AG04450 (cell line): ENCODE results near the gene PRC1. TPM values are rescaled to one million over a fixed set of nuclear protein-coding genes. Genes with fewer than 3 reads are reported as not detected.

Source experiments
- CTCF ChIA-PET: fragments of 300-600, 350-600 bp; formaldehyde crosslinking; extraction: SDS; loops from one replicate; lab custom pipeline; 2022; ENCODE audit warnings: antibody characterized with exemption, inconsistent platforms; lab: Charles Lee
- POLR2A ChIA-PET: fragments of 350-600 bp; formaldehyde crosslinking; extraction: SDS; loops from one replicate; lab custom pipeline; 2021; ENCODE audit warnings: antibody characterized with exemption, inconsistent platforms; lab: Yijun Ruan, JAX
- DNase-seq: peaks from one replicate; pipeline ENCODE4 v3.0.0-alpha.2; 2011; ENCODE audit warnings: low read depth, low spot score
- H3K27ac ChIP-seq: one replicate; pipeline ENCODE4 v1.5.1; 2012; ENCODE audit warnings: low read depth, low read length, control low read depth
- H3K27me3 ChIP-seq: one replicate; pipeline ENCODE4 v1.6.0; 2012; ENCODE audit warnings: low read length; ENCODE audit not compliant: control insufficient read depth, insufficient read depth
- H3K4me3 ChIP-seq: 2 replicates; pipeline ENCODE4 v1.5.1; 2011; ENCODE audit warnings: mild to moderate bottlenecking, low read depth, low read length, control low read depth
- H3K9me3 ChIP-seq: 2 replicates; pipeline ENCODE4 v1.5.1; 2012; ENCODE audit warnings: low read length; ENCODE audit not compliant: control insufficient read depth, insufficient read depth
- polyA plus RNA-seq: library from polyadenylated mRNA; depleted of rRNA; stranded (reverse); fragments of >200 nt; gene quantifications from 2 replicates; pipeline ENCODE4 v1.2.3, GENCODE V29; 2011
- TF ChIP-seq, protein P1 (sequence below): IDR thresholded peaks from 2 replicates; pipeline ENCODE4 v1.5.1; 2011; ENCODE audit warnings: low read depth, low read length, control low read depth, inconsistent platforms

Gene PRC1
- polyA plus RNA-seq, 1 experiment = 77.5 TPM

DNA sequence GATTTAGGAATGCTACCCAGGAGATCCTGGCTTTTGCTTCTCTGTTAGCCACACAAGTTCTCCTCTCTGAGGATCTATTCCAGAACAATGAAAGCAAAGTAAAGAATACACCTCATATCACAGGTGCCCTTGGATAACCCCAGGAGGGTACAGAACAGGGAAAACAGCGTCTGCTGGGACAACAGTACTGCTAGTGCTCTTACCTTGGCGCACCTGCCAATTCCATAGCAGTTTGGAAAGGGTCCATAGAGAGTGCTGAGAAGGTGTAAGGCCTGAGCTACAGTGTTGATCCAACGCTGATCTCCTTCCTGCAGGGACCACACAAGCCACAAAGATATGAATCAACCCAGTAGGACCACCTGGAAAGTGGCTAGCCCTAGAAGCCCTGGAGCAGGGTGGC is 12.9 kb upstream of the PRC1 start:
- no peaks in the 10 kb centered on the region for H3K9me3 ChIP-seq
- TF ChIP-seq, protein P1, sequence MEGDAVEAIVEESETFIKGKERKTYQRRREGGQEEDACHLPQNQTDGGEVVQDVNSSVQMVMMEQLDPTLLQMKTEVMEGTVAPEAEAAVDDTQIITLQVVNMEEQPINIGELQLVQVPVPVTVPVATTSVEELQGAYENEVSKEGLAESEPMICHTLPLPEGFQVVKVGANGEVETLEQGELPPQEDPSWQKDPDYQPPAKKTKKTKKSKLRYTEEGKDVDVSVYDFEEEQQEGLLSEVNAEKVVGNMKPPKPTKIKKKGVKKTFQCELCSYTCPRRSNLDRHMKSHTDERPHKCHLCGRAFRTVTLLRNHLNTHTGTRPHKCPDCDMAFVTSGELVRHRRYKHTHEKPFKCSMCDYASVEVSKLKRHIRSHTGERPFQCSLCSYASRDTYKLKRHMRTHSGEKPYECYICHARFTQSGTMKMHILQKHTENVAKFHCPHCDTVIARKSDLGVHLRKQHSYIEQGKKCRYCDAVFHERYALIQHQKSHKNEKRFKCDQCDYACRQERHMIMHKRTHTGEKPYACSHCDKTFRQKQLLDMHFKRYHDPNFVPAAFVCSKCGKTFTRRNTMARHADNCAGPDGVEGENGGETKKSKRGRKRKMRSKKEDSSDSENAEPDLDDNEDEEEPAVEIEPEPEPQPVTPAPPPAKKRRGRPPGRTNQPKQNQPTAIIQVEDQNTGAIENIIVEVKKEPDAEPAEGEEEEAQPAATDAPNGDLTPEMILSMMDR = no peak
- no peak for DNase-seq
- H3K4me3 ChIP-seq = no peak overlapping the region
- no peak overlapping the region for H3K27ac ChIP-seq
- ChIA-PET POLR2A (no interaction called here), CTCF (interaction anchor here (0.8 kb wide), 1 partner anchor 19 kb away, joined by 3 read pairs; no protein-coding TSS in a partner anchor)
- H3K27me3 ChIP-seq = no peaks in the 10 kb centered on the region

GRCh38 chr15:91001209-91001608 is 6.9 kb upstream of the PRC1 start:
- TF ChIP-seq, protein P1 = no peak
- POLR2A ChIA-PET = no interaction called here
- CTCF ChIA-PET = interaction anchor here (0.6 to 0.8 kb wide), 2 partner anchors 44 to 271 kb away, joined by 3 read pairs; no protein-coding TSS in a partner anchor

GRCh38 chr15:90998737-90999136 is 4.4 kb upstream of the PRC1 start:
- CTCF ChIA-PET = no interaction called here
- POLR2A ChIA-PET = no interaction called here
- Histone ChIP-seq H3K4me3 (no peak overlapping the region), H3K27ac (no peak overlapping the region), H3K27me3 (no peaks in the 10 kb centered on the region), H3K9me3 (no peaks in the 10 kb centered on the region; the same call in 1 of the 2 replicates)
- TF ChIP-seq, protein P1 = no peak
- no peak for DNase-seq

More at GRCh38 chr15:91001209-91001608, 6.9 kb upstream of the PRC1 start:
- H3K27ac ChIP-seq = no peak overlapping the region
- no peaks in the 10 kb centered on the region for H3K27me3 ChIP-seq
- DNase-seq = no peak
- H3K9me3 ChIP-seq = no peaks in the 10 kb centered on the region
- H3K4me3 ChIP-seq = no peak overlapping the region

GRCh38 chr15:90994059-90994416 is 297 bp downstream of the PRC1 start:
- Histone ChIP-seq H3K27ac (peak overlapping the region; percentile 57), H3K27me3 (no peaks in the 10 kb centered on the region), H3K4me3 (peak overlapping the region; percentile 99), H3K9me3 (no peaks in the 10 kb centered on the region; the same call in 1 of the 2 replicates)
- DNase-seq = no peak
- CTCF ChIA-PET = interaction anchor here (0.6 to 2.7 kb wide), 3 partner anchors 38 to 58 kb away, joined by 4 to 16 read pairs (median 7); no protein-coding TSS in a partner anchor
- POLR2A ChIA-PET = interaction anchor here (1.1 kb wide), 1 partner anchor 9 kb away, joined by 3 read pairs; no protein-coding TSS in a partner anchor
- TF ChIP-seq, protein P1 = no peak

DNA sequence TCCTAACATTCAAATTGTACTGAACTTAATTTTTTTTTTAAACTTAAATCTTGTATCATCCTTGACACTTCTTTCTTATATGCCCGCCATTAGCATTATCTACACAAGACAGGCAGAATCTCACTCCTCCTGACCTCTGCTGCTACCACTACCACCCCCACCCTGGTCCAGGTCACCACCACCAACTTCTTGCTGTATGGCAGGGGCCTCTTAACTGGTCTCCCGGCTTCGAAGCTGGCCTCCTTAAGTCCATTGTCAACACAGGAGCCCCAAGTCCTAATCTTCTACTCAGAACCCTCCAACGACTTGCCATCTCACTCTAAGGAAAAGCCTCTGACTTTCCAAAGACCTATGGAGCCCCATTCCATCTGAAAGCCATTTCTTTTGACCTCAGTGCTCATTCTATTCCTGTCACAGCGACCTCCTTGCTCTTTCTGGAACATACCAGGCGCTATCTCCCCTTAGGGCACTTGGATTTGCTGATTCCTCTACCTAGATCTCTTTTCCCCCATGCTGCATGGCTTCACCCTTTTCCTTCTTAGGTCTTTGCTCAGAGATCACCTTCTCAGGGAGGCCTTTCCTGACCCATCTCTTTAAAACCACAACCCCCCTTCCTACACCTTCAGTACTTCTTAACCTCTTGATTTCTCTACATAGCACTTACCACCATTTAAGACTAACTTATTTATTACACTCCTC is 2.6 kb downstream of the PRC1 start:
- no peak for DNase-seq
- TF ChIP-seq, protein P1 = no peak
- H3K27ac ChIP-seq = no peak overlapping the region
- H3K9me3 ChIP-seq = no peaks in the 10 kb centered on the region; the same call in 1 of the 2 replicates
- H3K27me3 ChIP-seq = no peaks in the 10 kb centered on the region
- CTCF ChIA-PET = no interaction called here
- no peak overlapping the region for H3K4me3 ChIP-seq
- POLR2A ChIA-PET = no interaction called here
